Epithelial cell of proximal tubule (primary cell): ENCODE measurements around the gene ARHGEF25. TPM values are rescaled to one million over a fixed set of nuclear protein-coding genes. Genes with fewer than 3 reads are reported as not detected.

Source experiments
- DNase-seq: peaks from one replicate; pipeline ENCODE4 v3.0.0-alpha.2; 2011; ENCODE audit warnings: low read depth
- H3K4me3 ChIP-seq: 2 replicates; pipeline ENCODE4 v1.5.1; 2011; ENCODE audit warnings: low read depth, mild to moderate bottlenecking, low read length
- total RNA-seq: library from RNA; depleted of rRNA; stranded (reverse); fragments of >200 nt; gene quantifications from 2 replicates; pipeline ENCODE4 v1.2.3, GENCODE V29; 2015
- TF ChIP-seq, protein P1 (sequence below): conservative IDR thresholded peaks from 2 replicates; pipeline ENCODE4 v1.5.1; 2012; ENCODE audit warnings: low read depth, mild to moderate bottlenecking, low read length

ARHGEF25 gene
- total RNA-seq, 1 donor from 2014 or later = 6.2 TPM

DNA sequence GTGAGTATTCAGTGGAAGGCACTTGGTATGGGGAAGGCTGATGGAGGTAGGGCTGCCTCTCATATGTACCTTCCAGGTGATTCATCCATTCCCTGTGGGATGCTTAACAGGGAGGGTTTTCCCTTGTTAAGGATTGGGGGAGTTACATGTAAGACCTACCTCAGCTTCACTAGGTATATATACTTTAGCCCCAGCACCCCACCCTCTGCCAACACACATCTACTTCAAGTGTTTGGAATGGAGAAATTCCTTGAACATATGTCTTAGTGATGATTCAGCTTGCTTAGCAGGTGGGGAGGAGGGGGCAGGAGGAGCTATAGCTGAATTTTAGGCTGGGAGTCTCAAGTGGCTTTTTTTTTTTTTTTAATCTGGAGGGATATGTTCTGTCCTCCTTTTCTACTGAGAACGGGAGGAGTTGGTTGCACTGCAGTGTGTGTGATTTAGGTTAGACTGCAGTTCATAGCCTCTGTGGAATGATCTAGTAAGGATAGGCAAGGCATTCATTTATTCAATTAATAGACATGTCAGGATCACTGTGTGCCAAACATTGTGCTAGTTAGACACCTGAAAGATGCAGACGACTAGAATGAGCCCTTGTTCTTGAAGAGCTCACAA lies 18.6 kb upstream of the ARHGEF25 start:
- no peak overlapping the region for H3K4me3 ChIP-seq
- DNase-seq = no peak
- TF ChIP-seq, protein P1, sequence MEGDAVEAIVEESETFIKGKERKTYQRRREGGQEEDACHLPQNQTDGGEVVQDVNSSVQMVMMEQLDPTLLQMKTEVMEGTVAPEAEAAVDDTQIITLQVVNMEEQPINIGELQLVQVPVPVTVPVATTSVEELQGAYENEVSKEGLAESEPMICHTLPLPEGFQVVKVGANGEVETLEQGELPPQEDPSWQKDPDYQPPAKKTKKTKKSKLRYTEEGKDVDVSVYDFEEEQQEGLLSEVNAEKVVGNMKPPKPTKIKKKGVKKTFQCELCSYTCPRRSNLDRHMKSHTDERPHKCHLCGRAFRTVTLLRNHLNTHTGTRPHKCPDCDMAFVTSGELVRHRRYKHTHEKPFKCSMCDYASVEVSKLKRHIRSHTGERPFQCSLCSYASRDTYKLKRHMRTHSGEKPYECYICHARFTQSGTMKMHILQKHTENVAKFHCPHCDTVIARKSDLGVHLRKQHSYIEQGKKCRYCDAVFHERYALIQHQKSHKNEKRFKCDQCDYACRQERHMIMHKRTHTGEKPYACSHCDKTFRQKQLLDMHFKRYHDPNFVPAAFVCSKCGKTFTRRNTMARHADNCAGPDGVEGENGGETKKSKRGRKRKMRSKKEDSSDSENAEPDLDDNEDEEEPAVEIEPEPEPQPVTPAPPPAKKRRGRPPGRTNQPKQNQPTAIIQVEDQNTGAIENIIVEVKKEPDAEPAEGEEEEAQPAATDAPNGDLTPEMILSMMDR = no peak

DNA sequence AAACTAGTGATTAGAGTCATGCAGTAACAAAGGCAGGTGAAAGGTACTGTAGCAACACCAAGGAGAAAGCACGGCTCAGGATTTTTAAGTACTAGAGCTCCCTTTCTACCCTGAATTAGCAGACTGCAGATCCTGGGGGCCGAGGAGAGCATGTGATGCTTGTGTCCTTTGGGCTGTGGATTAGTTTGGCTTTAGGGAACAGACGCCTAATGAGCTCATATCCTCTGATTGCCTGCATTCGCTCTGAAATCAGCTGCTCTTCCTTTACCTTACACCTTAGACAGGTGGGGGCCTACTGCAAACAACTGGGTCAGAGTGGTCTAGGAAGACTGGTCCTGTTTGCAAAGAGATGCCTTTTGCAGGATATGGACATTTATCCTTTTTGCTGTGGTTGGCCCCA lies 18.0 kb upstream of the ARHGEF25 start:
- H3K4me3 ChIP-seq = no peak overlapping the region
- TF ChIP-seq, protein P1 = no peak
- no peak for DNase-seq

DNA sequence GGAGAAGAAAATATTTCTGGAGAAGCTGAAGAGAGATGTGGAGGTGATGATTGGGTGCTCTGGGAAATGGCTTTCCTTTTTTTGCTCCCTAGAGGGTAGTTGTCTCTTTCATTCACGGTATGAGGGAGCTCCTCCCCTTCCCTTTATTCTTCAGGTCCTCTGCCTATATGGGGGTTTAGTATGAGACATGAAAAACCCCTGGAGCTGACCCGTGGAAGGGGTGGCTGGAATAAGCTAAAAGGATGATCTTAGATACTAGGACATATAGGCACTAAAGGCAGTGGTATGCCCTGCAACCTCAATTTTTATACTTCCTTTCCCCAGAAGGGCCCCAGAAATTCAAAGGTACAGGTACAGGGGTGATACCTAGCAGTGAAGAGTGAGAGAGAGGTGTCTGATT lies 10.8 kb upstream of the ARHGEF25 start:
- TF ChIP-seq, protein P1 = no peak
- no peak overlapping the region for H3K4me3 ChIP-seq
- no peak for DNase-seq

DNA sequence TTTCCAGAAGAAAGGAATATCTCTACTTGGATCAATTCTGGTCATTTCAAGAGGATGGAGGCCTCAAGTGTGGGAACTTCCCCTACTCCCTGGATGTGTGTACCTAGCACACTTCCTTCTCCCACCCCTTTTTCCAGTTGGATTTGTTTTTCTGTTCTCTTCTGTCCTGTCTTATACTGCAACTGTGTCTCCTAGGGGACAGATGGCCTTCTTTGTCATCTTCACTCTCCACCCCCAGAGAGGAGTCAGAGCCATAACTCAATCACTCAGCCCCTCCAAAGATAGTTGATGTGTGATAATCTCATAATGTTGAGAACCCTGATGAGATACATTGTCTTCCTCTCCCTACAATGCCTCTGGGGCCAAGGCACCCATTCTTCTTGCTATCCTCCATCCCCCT lies 8.7 kb upstream of the ARHGEF25 start:
- TF ChIP-seq, protein P1 = no peak
- H3K4me3 ChIP-seq = no peak overlapping the region
- no peak for DNase-seq

DNA sequence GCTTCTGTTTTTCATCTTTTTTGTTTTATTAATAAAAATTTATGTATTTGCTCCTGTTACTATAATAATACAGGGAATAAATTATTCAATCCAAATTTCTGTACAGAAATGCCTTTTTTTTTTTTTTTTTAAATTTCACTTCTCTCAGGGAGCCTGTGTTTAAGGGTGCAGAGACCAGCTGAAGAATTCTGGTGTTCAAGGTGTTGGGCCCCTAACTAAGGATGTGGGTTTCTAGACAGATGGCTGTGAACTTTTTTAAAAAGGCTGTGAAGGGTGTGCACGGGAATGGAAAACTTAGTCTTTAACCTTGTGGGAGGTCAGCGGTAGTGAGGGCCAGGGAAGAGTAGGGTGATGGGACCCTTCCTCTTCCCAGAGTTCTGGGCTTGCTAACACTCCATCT lies 7.9 kb upstream of the ARHGEF25 start:
- H3K4me3 ChIP-seq = no peak overlapping the region
- no peak for DNase-seq
- TF ChIP-seq, protein P1 = no peak

DNA sequence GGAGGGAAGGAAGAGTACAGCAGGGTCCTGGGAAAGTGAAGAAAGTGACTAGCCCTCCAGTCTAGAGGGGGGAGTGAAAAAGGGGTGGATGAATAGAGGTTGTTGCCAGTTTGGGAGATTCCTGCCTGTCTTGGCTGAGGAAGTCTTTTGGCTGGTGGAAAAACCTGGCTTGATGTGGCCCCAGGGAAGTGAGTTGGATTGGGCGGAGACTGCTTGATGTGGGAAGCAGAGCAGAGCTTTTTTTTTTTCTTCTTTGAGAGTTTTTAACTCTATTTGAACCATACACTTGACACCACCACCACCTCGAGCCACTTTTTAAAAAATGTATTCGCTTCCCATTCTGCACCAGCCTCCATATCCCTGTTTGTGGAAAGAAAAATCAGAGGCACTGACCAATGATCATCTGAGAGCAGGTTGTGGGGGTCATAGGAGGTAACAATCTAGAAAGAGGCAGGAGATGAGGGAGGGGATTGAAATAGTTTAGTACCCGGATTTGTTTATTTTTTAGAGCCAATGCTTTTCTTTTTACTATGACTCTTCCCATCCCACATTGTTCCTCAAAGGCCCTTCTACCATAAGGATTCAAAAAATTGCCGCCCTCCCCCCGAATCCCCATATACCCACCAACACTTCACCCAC lies 7.3 kb upstream of the ARHGEF25 start:
- H3K4me3 ChIP-seq = peak overlapping the region; percentile 83
- TF ChIP-seq, protein P1 = no peak
- DNase-seq = no peak

DNA sequence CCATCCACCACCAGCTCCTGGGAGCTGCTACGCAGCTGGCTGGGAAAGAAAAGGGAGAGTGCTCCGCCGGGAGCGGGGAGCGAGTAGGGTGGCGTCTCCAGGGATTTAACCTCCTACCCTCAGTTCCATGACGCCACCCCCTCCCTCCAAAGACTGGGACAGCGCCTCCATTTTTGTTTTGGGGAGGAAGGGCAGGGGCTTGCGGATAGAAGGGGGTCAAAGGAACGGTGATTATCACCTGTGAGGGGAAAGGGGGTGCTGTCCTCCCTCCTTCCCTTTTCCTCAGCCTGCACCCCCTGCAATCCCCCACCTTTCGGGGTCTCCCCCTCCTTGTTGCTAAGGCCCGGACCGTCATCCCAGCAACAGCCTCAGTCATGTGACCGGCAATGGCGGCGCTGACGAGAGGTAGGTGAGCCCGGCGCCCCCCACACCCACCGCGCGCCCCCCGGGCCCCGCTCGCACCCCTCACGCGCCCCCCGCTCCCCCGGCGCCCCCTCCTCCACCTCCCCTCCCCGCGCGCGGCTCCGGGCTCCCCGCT lies 6.7 kb upstream of the ARHGEF25 start, which contains the start of gene DTX3:
Gene DTX3 (plus strand): TSS at position 371 of the 538 bp plus-strand sequence. CDS start 1,694 bp downstream, outside the sequence.
- TF ChIP-seq, protein P1 = peak; percentile 8
- no peak for DNase-seq
- peak within 1 kb of the TSS; percentile 83 for H3K4me3 ChIP-seq
